ENCODE measurements around the gene VSTM1.

GRCh38 chr19:54002495-54003315 lies 61.0 kb downstream of the VSTM1 start:
- TF ChIP-seq POLR2A (IDR thresholded peaks at IDR 0.05) (no peak), CTCF (IDR thresholded peaks at IDR 0.05) (no peak)

Data from Peyer's patch (tissue), 4 donors.